ENCODE data around the gene SHROOM4.

- TF ChIP-seq, protein P1, sequence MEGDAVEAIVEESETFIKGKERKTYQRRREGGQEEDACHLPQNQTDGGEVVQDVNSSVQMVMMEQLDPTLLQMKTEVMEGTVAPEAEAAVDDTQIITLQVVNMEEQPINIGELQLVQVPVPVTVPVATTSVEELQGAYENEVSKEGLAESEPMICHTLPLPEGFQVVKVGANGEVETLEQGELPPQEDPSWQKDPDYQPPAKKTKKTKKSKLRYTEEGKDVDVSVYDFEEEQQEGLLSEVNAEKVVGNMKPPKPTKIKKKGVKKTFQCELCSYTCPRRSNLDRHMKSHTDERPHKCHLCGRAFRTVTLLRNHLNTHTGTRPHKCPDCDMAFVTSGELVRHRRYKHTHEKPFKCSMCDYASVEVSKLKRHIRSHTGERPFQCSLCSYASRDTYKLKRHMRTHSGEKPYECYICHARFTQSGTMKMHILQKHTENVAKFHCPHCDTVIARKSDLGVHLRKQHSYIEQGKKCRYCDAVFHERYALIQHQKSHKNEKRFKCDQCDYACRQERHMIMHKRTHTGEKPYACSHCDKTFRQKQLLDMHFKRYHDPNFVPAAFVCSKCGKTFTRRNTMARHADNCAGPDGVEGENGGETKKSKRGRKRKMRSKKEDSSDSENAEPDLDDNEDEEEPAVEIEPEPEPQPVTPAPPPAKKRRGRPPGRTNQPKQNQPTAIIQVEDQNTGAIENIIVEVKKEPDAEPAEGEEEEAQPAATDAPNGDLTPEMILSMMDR (conservative IDR thresholded peaks at IDR 0.05) = no peak
- no peak for TF ChIP-seq ZFX (IDR thresholded peaks at IDR 0.05)
Observed at GRCh38 chrX:50736656-50737055, 77.3 kb downstream of the SHROOM4 start.
